Measurements from ENCODE around the gene PLA2G5. TPM values are rescaled to one million over a fixed set of nuclear protein-coding genes. Genes with fewer than 3 reads are reported as not detected.

PLA2G5 gene
- total and polyA plus RNA-seq, 2 donors from 2014 or later, result 0.47 to 0.58 TPM

DNA sequence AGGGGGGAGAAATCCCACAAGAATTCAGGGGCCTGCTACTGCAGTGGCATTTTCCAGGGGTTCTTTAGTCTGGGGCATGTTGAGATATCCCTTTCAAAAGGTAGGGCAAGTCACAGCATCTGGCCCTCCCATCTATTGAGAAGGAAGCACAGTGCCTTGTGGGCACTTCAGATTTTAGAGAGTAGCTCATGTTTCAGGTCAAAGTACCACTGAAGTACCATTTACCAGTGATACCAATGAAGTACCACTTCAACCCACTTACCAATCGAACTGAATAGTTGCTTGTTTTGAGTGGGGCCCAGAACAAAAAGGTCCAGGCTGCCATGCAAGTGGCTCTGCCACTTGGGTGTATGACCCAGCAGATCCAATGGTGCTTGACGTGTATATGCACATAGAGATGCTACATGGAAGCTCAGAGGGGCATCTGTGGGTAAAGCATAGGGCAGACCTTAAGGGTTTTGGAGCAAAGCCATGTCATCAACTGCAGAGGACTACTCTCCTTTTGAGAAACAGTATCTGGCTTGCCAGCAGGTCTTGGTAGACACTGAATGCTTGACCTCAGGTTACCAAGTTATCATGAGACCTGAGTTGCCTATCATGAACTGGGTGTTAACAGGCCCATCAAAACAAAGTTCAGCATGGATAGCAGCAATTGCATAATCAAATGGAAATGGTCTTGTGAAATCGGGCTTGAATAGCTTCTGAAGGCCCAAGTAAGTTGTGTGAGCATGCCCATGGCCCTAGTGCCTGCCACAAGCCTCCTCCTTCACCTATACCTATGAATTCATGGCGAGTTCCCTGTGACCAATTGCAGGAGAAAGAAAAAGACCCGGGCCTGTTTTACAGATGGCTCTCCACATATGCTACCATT is 25.8 kb downstream of the PLA2G5 start:
- Histone ChIP-seq H3K4me1 (ENCODE audit: control insufficient read depth in 2 of 3, insufficient read depth in 2 of 3, low read depth in 1 of 3, low read length in 3 of 3) (no peaks in the 10 kb centered on the region), H3K4me3 (ENCODE audit: low read length in 3 of 3) (no peak overlapping the region), H3K9ac (ENCODE audit: low read length in 3 of 3) (no peak overlapping the region), H3K36me3 (ENCODE audit: control insufficient read depth in 2 of 3, insufficient read depth in 3 of 3, low read length in 3 of 3) (no peaks in the 10 kb centered on the region), H3K9me3 (ENCODE audit: control insufficient read depth in 2 of 3, insufficient read depth in 1 of 3, low read length in 3 of 3) (no peaks in the 10 kb centered on the region), H3K27me3 (ENCODE audit: control insufficient read depth, insufficient read depth, low read length) (no peaks in the 10 kb centered on the region), H3K27ac (ENCODE audit: low read depth in 2 of 2, low read length in 2 of 2) (no peak overlapping the region)
- intact Hi-C loops (cut with DNase I), result no loop called here
- FAIRE-seq, result no peak
- TF ChIP-seq CTCF (IDR thresholded peaks at IDR 0.05; ENCODE audit: borderline replicate concordance, extremely low read depth, insufficient read depth), result no peak
- DNase-seq, result no peak

GRCh38 chr1:20096840-20097447 is 26.9 kb downstream of the PLA2G5 start:
- no peak for FAIRE-seq
- no peaks in the 10 kb centered on the region for H3K4me1 ChIP-seq (ENCODE audit: control insufficient read depth in 2 of 3, insufficient read depth in 2 of 3, low read depth in 1 of 3, low read length in 3 of 3)
- intact Hi-C loops (cut with DNase I), result no loop called here

DNA sequence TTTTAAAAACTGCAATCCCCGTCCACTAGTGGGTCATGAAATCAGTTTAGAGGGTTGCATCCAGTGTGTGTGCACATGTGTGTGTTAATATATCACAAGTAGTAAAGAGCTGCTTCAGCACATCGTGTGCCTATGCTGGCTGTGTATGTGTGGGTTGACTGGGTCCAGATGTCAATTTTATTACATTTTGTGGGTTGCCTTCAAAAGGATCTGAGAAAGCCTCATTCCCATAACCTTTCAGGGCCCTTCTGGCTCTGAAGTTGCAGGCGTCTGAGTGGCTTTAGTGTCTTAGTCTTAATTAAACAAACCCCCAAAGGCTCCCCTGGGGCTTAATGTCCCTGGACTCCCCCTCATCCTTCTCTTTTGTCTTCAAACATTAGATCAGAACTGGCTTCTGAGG is 29.5 kb downstream of the PLA2G5 start:
- Histone ChIP-seq H3K9me3 (ENCODE audit: control insufficient read depth in 2 of 3, insufficient read depth in 1 of 3, low read length in 3 of 3) (no peaks in the 10 kb centered on the region), H3K27ac (ENCODE audit: low read depth in 2 of 2, low read length in 2 of 2) (no peak overlapping the region), H3K4me3 (ENCODE audit: low read length in 3 of 3) (no peak overlapping the region), H3K27me3 (ENCODE audit: control insufficient read depth, insufficient read depth, low read length) (no peaks in the 10 kb centered on the region), H3K9ac (ENCODE audit: low read length in 3 of 3) (no peak overlapping the region), H3K36me3 (ENCODE audit: control insufficient read depth in 2 of 3, insufficient read depth in 3 of 3, low read length in 3 of 3) (no peaks in the 10 kb centered on the region), H3K4me1 (ENCODE audit: control insufficient read depth in 2 of 3, insufficient read depth in 2 of 3, low read depth in 1 of 3, low read length in 3 of 3) (no peaks in the 10 kb centered on the region)
- TF ChIP-seq CTCF (IDR thresholded peaks at IDR 0.05; ENCODE audit: borderline replicate concordance, extremely low read depth, insufficient read depth), result no peak
- DNase-seq (peak in 2 of 5 donors; percentile 6 to 16), FAIRE-seq (no peak)
- intact Hi-C loops (cut with DNase I), result no loop called here

More at GRCh38 chr1:20096840-20097447, 26.9 kb downstream of the PLA2G5 start:
- H3K4me3 ChIP-seq (ENCODE audit: low read length in 3 of 3), result no peak overlapping the region
- no peak overlapping the region for H3K27ac ChIP-seq (ENCODE audit: low read depth in 2 of 2, low read length in 2 of 2)
- H3K9ac ChIP-seq (ENCODE audit: low read length in 3 of 3), result no peak overlapping the region
- H3K27me3 ChIP-seq (ENCODE audit: control insufficient read depth, insufficient read depth, low read length), result no peaks in the 10 kb centered on the region
- DNase-seq, result no peak
- H3K36me3 ChIP-seq (ENCODE audit: control insufficient read depth in 2 of 3, insufficient read depth in 3 of 3, low read length in 3 of 3), result no peaks in the 10 kb centered on the region
- TF ChIP-seq CTCF (IDR thresholded peaks at IDR 0.05; ENCODE audit: borderline replicate concordance, extremely low read depth, insufficient read depth), result no peak
- H3K9me3 ChIP-seq (ENCODE audit: control insufficient read depth in 2 of 3, insufficient read depth in 1 of 3, low read length in 3 of 3), result no peaks in the 10 kb centered on the region

Data from kidney (tissue), 14 donors.